ENCODE results near the gene SETBP1.

Gene SETBP1

GRCh38 chr18:44988821-44989587 is 308.3 kb downstream of the SETBP1 start:
- Histone ChIP-seq H3K4me3 (ENCODE audit: low read length) (no peak overlapping the region), H3K4me1 (ENCODE audit: control insufficient read depth, low read length) (no peaks in the 10 kb centered on the region), H3K4me2 (ENCODE audit: low read length) (no peak overlapping the region)

DNA sequence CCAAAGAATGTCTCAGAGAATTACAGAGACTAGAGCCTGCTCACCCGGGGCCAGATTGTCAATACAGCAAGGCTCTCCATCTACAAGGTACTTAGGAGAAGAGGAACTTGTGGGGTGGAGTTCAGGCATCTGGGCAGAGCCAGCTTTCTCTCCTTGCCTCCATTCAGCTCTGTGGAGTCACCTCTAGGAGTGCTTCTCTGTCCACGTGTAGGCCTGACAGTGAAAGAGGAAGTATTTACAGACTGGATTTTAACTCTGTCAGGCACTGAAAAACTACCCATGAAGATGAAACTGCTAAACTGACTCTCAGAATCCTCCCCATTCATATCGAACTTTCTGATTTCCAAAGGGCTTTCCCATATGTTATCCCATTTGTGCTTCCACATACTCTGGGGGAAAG is 315.6 kb downstream of the SETBP1 start:
- Histone ChIP-seq H3K36me3 (ENCODE audit: control insufficient read depth, low read length) (no peaks in the 10 kb centered on the region), H3K4me2 (ENCODE audit: low read length) (no peak overlapping the region), H3K79me2 (ENCODE audit: control insufficient read depth, low read length) (no peaks in the 10 kb centered on the region), H3K4me3 (ENCODE audit: low read length) (no peak overlapping the region), H3K4me1 (ENCODE audit: control insufficient read depth, low read length) (peaks cover 12% of the 10 kb centered on the region), H3K27me3 (ENCODE audit: control insufficient read depth, low read length) (no peaks in the 10 kb centered on the region), H3F3A (ENCODE audit: control insufficient read depth, insufficient read depth) (no peaks in the 10 kb centered on the region), H3K9me3 (ENCODE audit: control insufficient read depth, insufficient read depth, low read length) (no peaks in the 10 kb centered on the region), H3K27ac (ENCODE audit: low read depth, low read length) (no peak overlapping the region), H4K20me1 (ENCODE audit: control insufficient read depth, insufficient read depth, low read depth, low read length) (no peaks in the 10 kb centered on the region), H3K9me2 (replicated peaks; ENCODE audit: control insufficient read depth, low read length) (no peaks in the 10 kb centered on the region)
- no peak for TF ChIP-seq EZH2phosphoT487 (IDR thresholded peaks at IDR 0.05; ENCODE audit: borderline replicate concordance, low read length)
- TF ChIP-seq, protein P1, sequence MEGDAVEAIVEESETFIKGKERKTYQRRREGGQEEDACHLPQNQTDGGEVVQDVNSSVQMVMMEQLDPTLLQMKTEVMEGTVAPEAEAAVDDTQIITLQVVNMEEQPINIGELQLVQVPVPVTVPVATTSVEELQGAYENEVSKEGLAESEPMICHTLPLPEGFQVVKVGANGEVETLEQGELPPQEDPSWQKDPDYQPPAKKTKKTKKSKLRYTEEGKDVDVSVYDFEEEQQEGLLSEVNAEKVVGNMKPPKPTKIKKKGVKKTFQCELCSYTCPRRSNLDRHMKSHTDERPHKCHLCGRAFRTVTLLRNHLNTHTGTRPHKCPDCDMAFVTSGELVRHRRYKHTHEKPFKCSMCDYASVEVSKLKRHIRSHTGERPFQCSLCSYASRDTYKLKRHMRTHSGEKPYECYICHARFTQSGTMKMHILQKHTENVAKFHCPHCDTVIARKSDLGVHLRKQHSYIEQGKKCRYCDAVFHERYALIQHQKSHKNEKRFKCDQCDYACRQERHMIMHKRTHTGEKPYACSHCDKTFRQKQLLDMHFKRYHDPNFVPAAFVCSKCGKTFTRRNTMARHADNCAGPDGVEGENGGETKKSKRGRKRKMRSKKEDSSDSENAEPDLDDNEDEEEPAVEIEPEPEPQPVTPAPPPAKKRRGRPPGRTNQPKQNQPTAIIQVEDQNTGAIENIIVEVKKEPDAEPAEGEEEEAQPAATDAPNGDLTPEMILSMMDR (IDR thresholded peaks at IDR 0.05; ENCODE audit: low read depth, low read length, poor library complexity, severe bottlenecking) = no peak

More at GRCh38 chr18:44988821-44989587, 308.3 kb downstream of the SETBP1 start:
- no peaks in the 10 kb centered on the region for H3K79me2 ChIP-seq (ENCODE audit: control insufficient read depth, low read length)
- H4K20me1 ChIP-seq (ENCODE audit: control insufficient read depth, insufficient read depth, low read depth, low read length) = no peaks in the 10 kb centered on the region
- no peaks in the 10 kb centered on the region for H3K9me3 ChIP-seq (ENCODE audit: control insufficient read depth, insufficient read depth, low read length)
- no peak overlapping the region for H3K27ac ChIP-seq (ENCODE audit: low read depth, low read length)
- no peaks in the 10 kb centered on the region for H3F3A ChIP-seq (ENCODE audit: control insufficient read depth, insufficient read depth)
- no peaks in the 10 kb centered on the region for H3K36me3 ChIP-seq (ENCODE audit: control insufficient read depth, low read length)
- no peaks in the 10 kb centered on the region for H3K27me3 ChIP-seq (ENCODE audit: control insufficient read depth, low read length)
- H3K9me2 ChIP-seq (replicated peaks; ENCODE audit: control insufficient read depth, low read length) = no peaks in the 10 kb centered on the region
- TF ChIP-seq, protein P1 (IDR thresholded peaks at IDR 0.05; ENCODE audit: low read depth, low read length, poor library complexity, severe bottlenecking) = no peak

- H3F3A ChIP-seq (ENCODE audit: control insufficient read depth, insufficient read depth) = no peaks in the 10 kb centered on the region
- TF ChIP-seq, protein P1 (IDR thresholded peaks at IDR 0.05; ENCODE audit: low read depth, low read length, poor library complexity, severe bottlenecking) = no peak
- TF ChIP-seq EZH2phosphoT487 (IDR thresholded peaks at IDR 0.05; ENCODE audit: borderline replicate concordance, low read length) = no peak
- H3K27ac ChIP-seq (ENCODE audit: low read depth, low read length) = no peak overlapping the region
- no peaks in the 10 kb centered on the region for H3K9me2 ChIP-seq (replicated peaks; ENCODE audit: control insufficient read depth, low read length)
- H3K4me2 ChIP-seq (ENCODE audit: low read length) = no peak overlapping the region
- H4K20me1 ChIP-seq (ENCODE audit: control insufficient read depth, insufficient read depth, low read depth, low read length) = no peaks in the 10 kb centered on the region
- no peak overlapping the region for H3K4me3 ChIP-seq (ENCODE audit: low read length)
- H3K27me3 ChIP-seq (ENCODE audit: control insufficient read depth, low read length) = no peaks in the 10 kb centered on the region
- peaks cover 12% of the 10 kb centered on the region for H3K4me1 ChIP-seq (ENCODE audit: control insufficient read depth, low read length)
- no peaks in the 10 kb centered on the region for H3K79me2 ChIP-seq (ENCODE audit: control insufficient read depth, low read length)
- H3K9me3 ChIP-seq (ENCODE audit: control insufficient read depth, insufficient read depth, low read length) = no peaks in the 10 kb centered on the region
- no peaks in the 10 kb centered on the region for H3K36me3 ChIP-seq (ENCODE audit: control insufficient read depth, low read length)
Measured at GRCh38 chr18:44997174-44997573, 316.5 kb downstream of the SETBP1 start.
